Endothelial cell (in vitro differentiated cells): ENCODE results near the gene KLHL26. TPM values are rescaled to one million over a fixed set of nuclear protein-coding genes. Genes with fewer than 3 reads are reported as not detected.
"Not testable (repeated sequence)": the region's sequence is repeated elsewhere in the genome, so short reads cannot be mapped to it uniquely, and the experiment has no call there.

Source experiments
- DNase-seq: peaks from one replicate; pipeline ENCODE4 v3.0.0; 2021; ENCODE audit warnings: low spot score
- H3K27ac Mint-ChIP-seq: one replicate; pipeline ENCODE4 v1.8.0; 2021; ENCODE audit warnings: mixed read lengths, inconsistent platforms; ENCODE audit not compliant: unreplicated experiment
- H3K27me3 Mint-ChIP-seq: one replicate; pipeline ENCODE4 v1.8.0; 2021; ENCODE audit warnings: mild to moderate bottlenecking, moderate library complexity, mixed read lengths, inconsistent platforms; ENCODE audit not compliant: unreplicated experiment
- H3K36me3 Mint-ChIP-seq: one replicate; pipeline ENCODE4 v1.8.0; 2021; ENCODE audit warnings: mild to moderate bottlenecking, low read depth, mixed read lengths, inconsistent platforms; ENCODE audit not compliant: unreplicated experiment
- H3K4me1 Mint-ChIP-seq: one replicate; pipeline ENCODE4 v1.8.0; 2021; ENCODE audit warnings: mild to moderate bottlenecking, mixed read lengths, inconsistent platforms; ENCODE audit not compliant: unreplicated experiment
- H3K4me3 Mint-ChIP-seq: one replicate; pipeline ENCODE4 v1.8.0; 2021; ENCODE audit warnings: mild to moderate bottlenecking, mixed read lengths, inconsistent platforms; ENCODE audit not compliant: unreplicated experiment
- H3K9me3 Mint-ChIP-seq: one replicate; pipeline ENCODE4 v1.8.0; 2021; ENCODE audit warnings: mixed read lengths, inconsistent platforms; ENCODE audit not compliant: unreplicated experiment
- total RNA-seq: library from RNA; stranded (reverse); fragmentation: NEBNext Ultra II Directional; extraction: Animal tissue kit (Norgen Biotek cat#: 25700); gene quantifications from one replicate; pipeline ENCODE4 v1.2.1, GENCODE V29; 2021; ENCODE audit not compliant: unreplicated experiment
- TF ChIP-seq, protein P1 (sequence below): fragments of 200-600 bp; sonication (generic); IDR thresholded peaks from one replicate; pipeline ENCODE4 v1.5.0; 2021; ENCODE audit warnings: antibody characterized with exemption; ENCODE audit not compliant: unreplicated experiment

The KLHL26 gene
- total RNA-seq, 1 donor from 2014 or later: 5.1 TPM

DNA sequence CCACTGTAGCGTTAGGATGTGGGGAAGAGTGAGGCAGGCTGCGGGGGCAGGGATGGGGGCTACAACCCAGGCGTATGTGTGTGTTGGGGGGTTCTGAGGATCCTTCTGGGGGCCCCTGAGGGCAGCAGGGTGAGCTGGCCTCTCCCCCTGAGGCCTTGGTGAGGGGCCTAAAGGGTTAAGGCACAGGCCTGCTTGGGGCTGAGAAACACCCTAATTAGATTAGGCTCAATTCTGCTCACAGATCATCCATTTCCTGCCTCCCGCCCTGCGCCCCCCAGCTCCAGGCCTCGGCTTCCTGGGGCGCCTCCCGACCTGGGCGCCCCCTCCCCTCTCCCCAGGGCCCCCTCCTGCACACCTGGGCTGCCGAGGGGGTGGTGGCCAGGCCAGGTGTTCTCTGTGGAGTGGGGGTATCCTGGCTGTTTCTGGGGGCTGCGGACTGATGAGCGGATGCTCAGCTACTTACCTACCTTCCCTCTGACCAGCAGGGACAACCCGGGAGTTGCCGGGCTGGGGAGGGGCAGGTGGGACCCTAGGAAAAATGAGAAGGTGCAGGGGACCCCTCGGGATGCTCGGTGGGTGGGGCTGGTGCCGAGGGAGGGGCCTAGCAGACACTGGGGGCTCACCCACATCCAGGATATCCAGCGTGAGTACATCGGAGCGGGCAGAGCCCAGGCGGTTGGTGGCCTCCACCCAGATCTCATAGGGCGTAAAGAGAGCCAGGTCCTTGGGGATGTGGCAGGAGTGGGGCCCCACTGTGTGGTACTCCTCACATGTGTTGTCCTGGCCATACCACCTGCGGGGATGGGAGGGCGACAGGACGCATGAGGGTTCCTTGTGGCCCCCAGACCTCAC is 38.8 kb upstream of the KLHL26 start:
- no peak for DNase-seq
- H3K36me3 Mint-ChIP-seq: no peaks in the 10 kb centered on the region
- H3K27ac Mint-ChIP-seq: no peak overlapping the region
- peaks cover 38% of the 10 kb centered on the region for H3K27me3 Mint-ChIP-seq
- H3K4me1 Mint-ChIP-seq: peaks cover 11% of the 10 kb centered on the region
- no peaks in the 10 kb centered on the region for H3K9me3 Mint-ChIP-seq
- no peak overlapping the region for H3K4me3 Mint-ChIP-seq
- TF ChIP-seq, protein P1, sequence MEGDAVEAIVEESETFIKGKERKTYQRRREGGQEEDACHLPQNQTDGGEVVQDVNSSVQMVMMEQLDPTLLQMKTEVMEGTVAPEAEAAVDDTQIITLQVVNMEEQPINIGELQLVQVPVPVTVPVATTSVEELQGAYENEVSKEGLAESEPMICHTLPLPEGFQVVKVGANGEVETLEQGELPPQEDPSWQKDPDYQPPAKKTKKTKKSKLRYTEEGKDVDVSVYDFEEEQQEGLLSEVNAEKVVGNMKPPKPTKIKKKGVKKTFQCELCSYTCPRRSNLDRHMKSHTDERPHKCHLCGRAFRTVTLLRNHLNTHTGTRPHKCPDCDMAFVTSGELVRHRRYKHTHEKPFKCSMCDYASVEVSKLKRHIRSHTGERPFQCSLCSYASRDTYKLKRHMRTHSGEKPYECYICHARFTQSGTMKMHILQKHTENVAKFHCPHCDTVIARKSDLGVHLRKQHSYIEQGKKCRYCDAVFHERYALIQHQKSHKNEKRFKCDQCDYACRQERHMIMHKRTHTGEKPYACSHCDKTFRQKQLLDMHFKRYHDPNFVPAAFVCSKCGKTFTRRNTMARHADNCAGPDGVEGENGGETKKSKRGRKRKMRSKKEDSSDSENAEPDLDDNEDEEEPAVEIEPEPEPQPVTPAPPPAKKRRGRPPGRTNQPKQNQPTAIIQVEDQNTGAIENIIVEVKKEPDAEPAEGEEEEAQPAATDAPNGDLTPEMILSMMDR: no peak

GRCh38 chr19:18599485-18599884 is 37.3 kb upstream of the KLHL26 start:
- Mint-ChIP-seq H3K27me3 (peaks cover 38% of the 10 kb centered on the region), H3K9me3 (no peaks in the 10 kb centered on the region), H3K27ac (no peak overlapping the region), H3K4me1 (peaks cover 9% of the 10 kb centered on the region), H3K36me3 (no peaks in the 10 kb centered on the region), H3K4me3 (no peak overlapping the region)
- TF ChIP-seq, protein P1: no peak
- no peak for DNase-seq

DNA sequence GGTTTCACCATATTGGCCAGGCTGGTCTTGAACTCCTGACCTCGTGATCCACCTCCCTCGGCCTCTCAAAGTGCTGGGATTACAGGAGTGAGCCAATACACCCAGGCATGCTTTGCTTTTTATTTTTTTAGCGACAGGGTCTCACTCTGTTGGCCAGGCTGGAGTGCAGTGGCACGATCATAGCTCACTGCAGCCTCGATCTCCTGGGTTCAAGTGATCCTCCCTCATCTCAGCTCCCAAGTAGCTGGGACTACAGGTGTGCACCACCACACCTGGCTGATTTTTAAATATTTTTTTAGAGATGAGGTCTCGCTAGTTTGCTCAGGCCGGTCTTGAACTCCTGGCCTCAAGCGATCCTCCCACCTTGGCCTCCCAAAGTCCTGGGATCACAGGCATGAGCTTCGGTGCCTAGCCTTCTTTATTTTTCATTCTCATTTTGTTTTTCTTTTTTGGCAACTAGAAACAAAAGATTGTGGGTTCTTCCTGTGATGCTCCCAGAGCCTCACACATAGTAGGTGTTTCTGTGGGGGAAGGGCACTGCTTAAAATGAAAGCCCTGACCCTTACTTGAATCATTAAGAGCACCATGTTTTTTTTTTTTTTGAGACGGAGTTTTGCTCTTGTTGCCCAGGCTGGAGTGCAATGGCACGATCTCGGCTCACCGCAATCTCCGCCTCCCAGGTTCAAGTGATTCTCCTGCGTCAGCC is 36.0 kb upstream of the KLHL26 start:
- DNase-seq, H3K9me3 Mint-ChIP-seq, H3K4me3 Mint-ChIP-seq, H3K27ac Mint-ChIP-seq, H3K4me1 Mint-ChIP-seq, H3K36me3 Mint-ChIP-seq: not testable (repeated sequence)
- H3K27me3 Mint-ChIP-seq: peaks cover 39% of the 10 kb centered on the region

DNA sequence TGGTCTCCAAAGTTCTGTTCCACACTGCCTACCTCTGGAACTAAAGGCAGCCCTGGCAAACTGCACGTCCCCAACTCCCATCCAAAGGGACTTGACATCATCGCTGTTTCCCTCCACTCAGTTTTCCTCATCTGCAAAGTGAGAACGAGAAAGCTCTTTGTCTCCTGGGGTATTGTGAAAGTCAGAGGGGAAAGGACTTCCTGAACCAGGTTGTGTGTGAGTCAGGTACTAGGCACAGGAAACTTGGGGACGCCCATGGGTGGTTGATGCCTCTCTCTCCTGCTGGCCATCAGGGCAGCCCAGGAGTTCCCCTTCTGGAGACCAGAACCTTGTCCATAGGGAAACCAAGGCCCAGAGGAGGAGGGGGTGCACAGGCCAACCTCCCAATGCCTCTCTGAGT is 35.0 kb upstream of the KLHL26 start:
- H3K4me3 Mint-ChIP-seq: no peak overlapping the region
- TF ChIP-seq, protein P1: no peak
- H3K36me3 Mint-ChIP-seq: peaks cover 4% of the 10 kb centered on the region
- no peak overlapping the region for H3K27ac Mint-ChIP-seq
- H3K27me3 Mint-ChIP-seq: peaks cover 37% of the 10 kb centered on the region
- no peaks in the 10 kb centered on the region for H3K9me3 Mint-ChIP-seq
- DNase-seq: no peak
- peaks cover 9% of the 10 kb centered on the region for H3K4me1 Mint-ChIP-seq

DNA sequence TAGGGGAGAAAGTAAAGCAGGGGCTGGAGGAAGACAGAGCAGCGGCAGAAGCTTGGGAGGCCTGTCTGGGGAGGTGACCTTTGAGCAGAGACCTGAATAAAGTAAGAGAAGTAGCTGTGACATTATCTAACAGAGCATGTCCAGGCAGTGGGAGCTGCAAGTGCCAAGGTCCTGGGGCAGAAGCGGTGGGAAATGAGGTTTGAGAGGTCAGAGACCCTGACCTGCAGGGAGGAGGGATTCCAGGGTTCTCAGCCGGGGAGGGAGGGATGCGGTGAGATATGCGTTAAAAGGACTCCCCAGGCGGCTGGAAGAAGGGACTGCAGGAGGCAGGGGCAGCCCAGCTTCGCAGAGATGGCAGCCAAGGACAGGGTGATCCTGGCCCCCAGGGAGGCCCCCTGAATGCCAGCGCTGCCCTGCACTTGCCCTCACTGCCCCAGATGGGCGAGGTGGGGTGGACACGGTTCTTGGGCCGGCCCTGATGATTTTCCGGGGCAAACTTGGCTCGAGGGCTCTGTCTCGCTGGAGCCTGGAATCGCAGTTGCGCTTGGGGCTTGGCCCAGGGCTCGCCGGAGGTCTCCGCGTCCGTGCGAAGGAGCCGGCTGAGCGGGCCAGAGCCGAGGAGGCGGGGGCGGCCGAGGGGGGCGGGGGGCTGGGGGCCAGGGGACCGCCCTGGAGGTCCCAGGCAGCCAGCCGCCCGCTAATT is 33.4 kb upstream of the KLHL26 start:
- H3K27me3 Mint-ChIP-seq: peaks cover 38% of the 10 kb centered on the region
- H3K4me1 Mint-ChIP-seq: peaks cover 9% of the 10 kb centered on the region
- H3K4me3 Mint-ChIP-seq: no peak overlapping the region
- H3K27ac Mint-ChIP-seq: no peak overlapping the region
- peaks cover 4% of the 10 kb centered on the region for H3K36me3 Mint-ChIP-seq
- H3K9me3 Mint-ChIP-seq: no peaks in the 10 kb centered on the region
- peak; percentile 36 for DNase-seq
- TF ChIP-seq, protein P1: no peak
